H1 (cell line): ENCODE measurements around the gene IQCF6. TPM values are rescaled to one million over a fixed set of nuclear protein-coding genes. Genes with fewer than 3 reads are reported as not detected.

Experiments
- CTCF ChIA-PET: fragments of 300-600 bp; sonication (Branson Sonifier 250); formaldehyde crosslinking; loops from one replicate; lab custom pipeline; 2021; ENCODE audit not compliant: partially characterized antibody; lab: Charles Lee
- POLR2A ChIA-PET: fragments of 300-600 bp; sonication (Branson Sonifier 250); formaldehyde crosslinking; loops from one replicate; lab custom pipeline; 2021; ENCODE audit warnings: inconsistent platforms; ENCODE audit not compliant: partially characterized antibody; lab: Charles Lee
- DNase-seq, 2 experiments: peaks; one replicate each; pipeline versions ENCODE4 v3.0.0 to v3.0.0-alpha.2; 2010 to 2022; ENCODE audit warnings: low spot score in 2 of 2, low read depth in 1 of 2, mixed read lengths in 1 of 2
- FAIRE-seq: peaks from 2 replicates; lab custom pipeline; 2011; peaks lifted over from hg19 to GRCh38; lab: Jason Lieb, UNC
- H2AFZ ChIP-seq: 2 replicates; pipeline ENCODE4 v1.8.1; 2012; ENCODE audit warnings: low read length, inconsistent platforms
- H2AK5ac ChIP-seq: 2 replicates; pipeline ENCODE4 v1.6.1; 2013; ENCODE audit warnings: low read depth, low read length
- H2BK120ac ChIP-seq: replicated peaks from 2 replicates; pipeline ENCODE3; 2013; ENCODE audit warnings: low read depth, low read length, inconsistent platforms
- H2BK12ac ChIP-seq: 2 replicates; pipeline ENCODE4 v1.6.1; 2013; ENCODE audit warnings: low read depth, low read length
- H2BK15ac ChIP-seq: 2 replicates; pipeline ENCODE4 v1.6.1; 2013; ENCODE audit warnings: low read length
- H2BK20ac ChIP-seq: 2 replicates; pipeline ENCODE4 v1.6.1; 2013; ENCODE audit warnings: low read length
- H2BK5ac ChIP-seq: 2 replicates; pipeline ENCODE4 v1.6.1; 2013; ENCODE audit warnings: low read depth, low read length
- H3K14ac ChIP-seq: 2 replicates; pipeline ENCODE4 v1.6.1; 2013; ENCODE audit warnings: inconsistent platforms; ENCODE audit not compliant: insufficient read length
- H3K18ac ChIP-seq: 2 replicates; pipeline ENCODE4 v1.6.1; 2013; ENCODE audit warnings: low read length; ENCODE audit errors: extremely low read depth
- H3K23ac ChIP-seq: 2 replicates; pipeline ENCODE4 v1.6.1; 2013; ENCODE audit warnings: inconsistent platforms; ENCODE audit not compliant: insufficient read length
- H3K23me2 ChIP-seq: 2 replicates; pipeline ENCODE4 v1.6.1; 2013; ENCODE audit warnings: low read depth, low read length
- H3K27ac ChIP-seq: 2 replicates; pipeline ENCODE4 v1.6.1; 2011; ENCODE audit warnings: low read depth, low read length, inconsistent platforms
- H3K27me3 ChIP-seq, 4 experiments: replicated peaks in 1 of 4; 1 replicate in 1 of 4; 2 replicates in 3 of 4; pipeline versions ENCODE4 v1.6.1 to v1.8.1; 2011 to 2013; ENCODE audit warnings: low read length in 3 of 4, mild to moderate bottlenecking in 3 of 4, inconsistent platforms in 2 of 4, mixed read lengths in 2 of 4, moderate library complexity in 1 of 4; ENCODE audit not compliant: control insufficient read depth in 3 of 4, insufficient read depth in 3 of 4; ENCODE audit errors: extremely low read depth in 1 of 4
- H3K36me3 ChIP-seq, 4 experiments: 2 replicates each; pipeline versions ENCODE4 v1.6.1 to v1.8.1; 2011 to 2013; ENCODE audit warnings: mild to moderate bottlenecking in 4 of 4, low read length in 3 of 4, moderate library complexity in 2 of 4, control low read depth in 1 of 4, inconsistent platforms in 1 of 4; ENCODE audit not compliant: insufficient read depth in 4 of 4, control insufficient read depth in 2 of 4
- H3K4ac ChIP-seq: replicated peaks from 2 replicates; pipeline ENCODE3; 2013; ENCODE audit warnings: low read length, low read depth, mixed read lengths, inconsistent platforms; ENCODE audit not compliant: insufficient read length
- H3K4me1 ChIP-seq, 4 experiments: replicated peaks in 1 of 4; 1 replicate in 1 of 4; 2 replicates in 3 of 4; pipeline versions ENCODE4 v1.6.1 to v1.8.1; 2011 to 2013; ENCODE audit warnings: low read length in 3 of 4, inconsistent platforms in 2 of 4, mixed read lengths in 1 of 4; ENCODE audit not compliant: insufficient read depth in 4 of 4, control insufficient read depth in 3 of 4
- H3K4me2 ChIP-seq, 2 experiments: 2 replicates each; pipeline versions ENCODE4 v1.6.1 to v1.8.1; 2011 to 2013; ENCODE audit warnings: low read depth in 2 of 2, low read length in 2 of 2, control low read depth in 1 of 2, inconsistent platforms in 1 of 2, mild to moderate bottlenecking in 1 of 2; ENCODE audit not compliant: insufficient read depth in 1 of 2
- H3K4me3 ChIP-seq, 4 experiments: fragments of 200-600, 300-600 bp in 1 of 4; sonication (generic), shearing (Covaris generic), sonication (Bioruptor Twin) in 1 of 4; 2 replicates each; pipeline versions ENCODE4 v1.5.1 to v1.8.1; 2011 to 2016; ENCODE audit warnings: low read length in 4 of 4, low read depth in 3 of 4, control low read depth in 2 of 4, inconsistent platforms in 2 of 4, mild to moderate bottlenecking in 2 of 4, mixed read lengths in 1 of 4, moderate library complexity in 1 of 4; ENCODE audit not compliant: insufficient read depth in 2 of 4; ENCODE audit errors: extremely low read depth in 1 of 4
- H3K56ac ChIP-seq: replicated peaks from 2 replicates; pipeline ENCODE3; 2013; ENCODE audit warnings: low read depth, mild to moderate bottlenecking, mixed read lengths, low read length, inconsistent platforms; ENCODE audit not compliant: insufficient read length
- H3K79me1 ChIP-seq: 2 replicates; pipeline ENCODE4 v1.6.1; 2013; ENCODE audit warnings: low read depth, low read length, control low read depth
- H3K79me2 ChIP-seq, 2 experiments: 2 replicates each; pipeline versions ENCODE4 v1.6.1 to v1.8.1; 2012 to 2013; ENCODE audit warnings: low read length in 2 of 2, mild to moderate bottlenecking in 2 of 2, inconsistent platforms in 1 of 2; ENCODE audit not compliant: insufficient read depth in 2 of 2, control insufficient read depth in 1 of 2
- H3K9ac ChIP-seq, 4 experiments: replicated peaks in 1 of 4; 1 replicate in 1 of 4; 2 replicates in 3 of 4; pipeline versions ENCODE4 v1.6.1 to v1.8.1; 2011 to 2013; ENCODE audit warnings: low read depth in 3 of 4, low read length in 3 of 4, control low read depth in 2 of 4, mild to moderate bottlenecking in 2 of 4, moderate library complexity in 2 of 4, inconsistent platforms in 1 of 4; ENCODE audit errors: extremely low read depth in 1 of 4
- H3K9me3 ChIP-seq, 2 experiments: 2 replicates each; pipeline versions ENCODE4 v1.6.1 to v1.8.1; 2012 to 2013; ENCODE audit warnings: mild to moderate bottlenecking in 2 of 2, moderate library complexity in 2 of 2, control low read depth in 1 of 2, inconsistent platforms in 1 of 2, low read depth in 1 of 2, low read length in 1 of 2, mixed read lengths in 1 of 2; ENCODE audit not compliant: insufficient read depth in 2 of 2
- H4K20me1 ChIP-seq, 2 experiments: replicated peaks in 1 of 2; 2 replicates each; pipeline versions ENCODE3 to v1.8.1; 2011 to 2013; ENCODE audit warnings: inconsistent platforms in 2 of 2, low read length in 2 of 2, mild to moderate bottlenecking in 1 of 2; ENCODE audit not compliant: insufficient read depth in 2 of 2, control insufficient read depth in 1 of 2
- H4K5ac ChIP-seq: 2 replicates; pipeline ENCODE4 v1.6.1; 2013; ENCODE audit warnings: low read length, low read depth, mixed read lengths, inconsistent platforms; ENCODE audit not compliant: insufficient read length
- H4K8ac ChIP-seq: 2 replicates; pipeline ENCODE4 v1.8.0; 2013; ENCODE audit warnings: mild to moderate bottlenecking, moderate library complexity, low read length, inconsistent platforms; ENCODE audit not compliant: insufficient read depth; ENCODE audit errors: extremely low read depth
- H4K91ac ChIP-seq: replicated peaks from 2 replicates; pipeline ENCODE3; 2013; ENCODE audit warnings: low read length, mixed read lengths, inconsistent platforms; ENCODE audit not compliant: insufficient read length
- CEBPB ChIP-seq: IDR thresholded peaks from 2 replicates; pipeline ENCODE4 v1.6.1; 2012; ENCODE audit warnings: low read depth, low read length
- FOSL1 ChIP-seq: IDR thresholded peaks from 2 replicates; pipeline ENCODE4 v1.6.1; 2011; ENCODE audit warnings: mild to moderate bottlenecking, low read depth, low read length, moderate library complexity; ENCODE audit not compliant: insufficient read depth
- KDM5A ChIP-seq: fragments of 200-600 bp; IDR thresholded peaks from 2 replicates; pipeline ENCODE4 v1.7.1; 2012; ENCODE audit warnings: mild to moderate bottlenecking, low read length, inconsistent platforms, mixed read lengths
- MAFK ChIP-seq: IDR thresholded peaks from 2 replicates; pipeline ENCODE4 v1.6.1; 2012; ENCODE audit warnings: low read depth, mild to moderate bottlenecking, improper control_type of control experiment, low read length
- NRF1 ChIP-seq: IDR thresholded peaks from 2 replicates; pipeline ENCODE4 v1.6.1; 2011; ENCODE audit warnings: mild to moderate bottlenecking, low read depth, low read length, improper control_type of control experiment
- PHF8 ChIP-seq: fragments of 200-600 bp; sonication (generic); conservative IDR thresholded peaks from 2 replicates; pipeline ENCODE4 v1.7.1; 2012; ENCODE audit warnings: low read depth, mild to moderate bottlenecking, inconsistent platforms, low read length, moderate library complexity
- RNF2 ChIP-seq: fragments of 200-900, 300-1000 bp; sonication (generic); IDR thresholded peaks from 2 replicates; pipeline ENCODE4 v1.7.1; 2016; ENCODE audit warnings: borderline replicate concordance, low read depth, mild to moderate bottlenecking, antibody characterized with exemption, low read length; ENCODE audit not compliant: poor library complexity, severe bottlenecking; ENCODE audit errors: missing control alignments
- SIN3A ChIP-seq, 2 experiments: IDR thresholded peaks in 1 of 2; conservative IDR thresholded peaks in 1 of 2; 2 replicates each; pipeline ENCODE4 v1.6.1; 2011 to 2012; ENCODE audit warnings: low read length in 2 of 2, improper control_type of control experiment in 1 of 2, low read depth in 1 of 2, mild to moderate bottlenecking in 1 of 2
- SIRT6 ChIP-seq: IDR thresholded peaks from one replicate; pipeline ENCODE4 v1.7.1; 2012; ENCODE audit warnings: low read length, inconsistent platforms
- SIX5 ChIP-seq: IDR thresholded peaks from 2 replicates; pipeline ENCODE4 v1.6.1; 2011; ENCODE audit warnings: mild to moderate bottlenecking, low read depth, low read length
- SP2 ChIP-seq: IDR thresholded peaks from 2 replicates; pipeline ENCODE4 v1.6.1; 2012; ENCODE audit warnings: mild to moderate bottlenecking, low read length, inconsistent platforms
- TBP ChIP-seq: IDR thresholded peaks from 2 replicates; pipeline ENCODE4 v1.6.1; 2011; ENCODE audit warnings: low read depth, low read length, improper control_type of control experiment
- TEAD4 ChIP-seq: IDR thresholded peaks from 2 replicates; pipeline ENCODE4 v1.6.1; 2012; ENCODE audit warnings: low read depth, low read length, inconsistent platforms, mixed read lengths
- WGBS, 2 experiments: shearing (Covaris generic) in 1 of 2; methylation state at CpG; one replicate each; pipeline versions ENCODE4 v1.1.6 to v1.1.7; 2013 to 2015; ENCODE audit warnings: low lambda C conversion rate in 2 of 2, mixed read lengths in 2 of 2, inconsistent platforms in 1 of 2, low coverage in 1 of 2, missing lambda C conversion rate in 1 of 2; ENCODE audit not compliant: insufficient replicate concordance in 2 of 2, insufficient coverage in 1 of 2, insufficient read length in 1 of 2; ENCODE audit errors: extremely low coverage in 1 of 2, missing lambda C conversion rate in 1 of 2; 5-methylcytosine and 5-hydroxymethylcytosine counted together
- polyA plus RNA-seq, 7 experiments: library from polyadenylated mRNA; depleted of rRNA in 3 of 7; stranded (reverse) in 5 of 7; unstranded in 2 of 7; fragments of >200 nt in 5 of 7; fragments of 200-250 nt in 2 of 7; gene quantifications; 1 replicate in 5 of 7; 2 replicates in 1 of 7; 4 replicates in 1 of 7; pipeline versions ENCODE4 v1.2.1 to v1.2.3, GENCODE V29; 2011 to 2013; ENCODE audit warnings: missing spikeins in 2 of 7, mixed read lengths in 2 of 7
- total RNA-seq: library from RNA; stranded (reverse); fragmentation: NEBNext Ultra II Directional; extraction: Animal tissue kit (Norgen Biotek cat#: 25700); gene quantifications from 2 replicates; pipeline ENCODE4 v1.2.1, GENCODE V29; 2021

The IQCF6 gene
- total and polyA plus RNA-seq, 2 of the 8 experiments (the other 6 are each of a cell fraction or from before 2014, with no cell fraction given) = not detected

DNA sequence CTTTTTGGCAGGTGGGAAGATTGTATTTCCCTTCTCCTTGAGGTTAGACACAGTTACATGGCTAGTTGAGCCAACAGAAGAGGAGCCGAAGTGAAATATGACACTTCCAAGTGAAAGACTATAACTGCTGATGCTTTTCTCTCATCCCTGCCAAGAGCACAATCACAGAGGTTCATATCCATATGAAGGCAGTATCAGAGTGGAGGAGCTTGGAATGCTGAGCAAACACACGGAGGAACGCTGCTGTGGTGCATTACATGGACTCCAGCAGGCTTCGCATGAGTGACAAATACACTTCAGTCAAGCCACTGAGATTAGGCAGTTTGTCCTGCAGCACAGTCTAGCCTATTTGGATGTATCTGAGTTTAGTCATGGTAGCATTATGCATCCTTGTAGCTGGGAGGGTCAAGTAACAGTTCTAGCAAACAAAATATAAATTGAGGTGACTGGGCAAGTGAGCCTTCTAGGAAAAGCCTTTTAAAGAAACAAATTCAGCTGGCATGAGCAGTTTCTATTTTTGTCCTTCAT, 5.4 kb downstream of the IQCF6 start:
- FAIRE-seq (peak; percentile 88), DNase-seq (peak in 1 of 2 experiments; percentile 13)
- WGBS, 2 experiments = 36% methylated on average over 4 of the region's 4 CpGs; no CpG with 5 or more reads in 1 of the 2 experiments
- Histone ChIP-seq H3K18ac (no peak overlapping the region), H4K91ac (no peak overlapping the region), H3K4ac (no peak overlapping the region), H3K23me2 (peaks cover 2% of the 10 kb centered on the region; the same call in 1 of the 2 replicates), H2BK120ac (no peak overlapping the region), H3K36me3 (no peaks in the 10 kb centered on the region), H4K5ac (no peak overlapping the region), H3K79me1 (no peaks in the 10 kb centered on the region), H3K9ac (no peak overlapping the region), H2BK15ac (no peak overlapping the region), H2BK12ac (0 out of 2 replicates have a peak overlapping the region, but pooled peaks have one; percentile 51), H3K27me3 (no peaks in the 10 kb centered on the region), H3K4me2 (peak overlapping the region; percentile 15 to 48; a peak in 3 of 4 replicates), H3K4me3 (no peak overlapping the region; a peak in 1 of 8 replicates), H4K8ac (no peak overlapping the region), H3K79me2 (no peaks in the 10 kb centered on the region), H3K56ac (no peak overlapping the region), H3K4me1 (peaks cover 0 to 5% (median 3%) of the 10 kb centered on the region in 4 experiments; a peak in 4 of 7 replicates), H3K23ac (no peak overlapping the region), H3K27ac (no peak overlapping the region), H2AFZ (no peak overlapping the region), H2BK20ac (0 out of 2 replicates have a peak overlapping the region, but pooled peaks have one; percentile 91), H3K14ac (no peak overlapping the region), H3K9me3 (peaks cover 0 to 2% of the 10 kb centered on the region in 2 experiments; a peak in 1 of 4 replicates), H2AK5ac (no peak overlapping the region), H2BK5ac (no peak overlapping the region), H4K20me1 (no peaks in the 10 kb centered on the region)
- ChIA-PET CTCF (interaction anchor here (0.8 to 1.5 kb wide), 3 partner anchors 26 to 53 kb away, joined by 3 to 4 read pairs (median 4); no protein-coding TSS in a partner anchor), POLR2A (interaction anchor here (1.3 kb wide), 1 partner anchor 235 kb away, joined by 3 read pairs; the partner anchor contains the start of gene RAD54L2)
- TF ChIP-seq RNF2 = no peak
- no peak for TF ChIP-seq CEBPB
- no peak for TF ChIP-seq PHF8
- no peak for TF ChIP-seq SIX5
- TF ChIP-seq TBP = no peak
- peak; percentile 83 for TF ChIP-seq TEAD4
- no peak for TF ChIP-seq SP2
- no peak for TF ChIP-seq KDM5A
- TF ChIP-seq FOSL1 = no peak
- 0 out of 2 replicates have a peak, but pooled peaks have one; percentile 17 for TF ChIP-seq MAFK
- no peak for TF ChIP-seq SIRT6
- TF ChIP-seq SIN3A (conservative IDR thresholded peaks at IDR 0.05 in 1 of 2, IDR thresholded peaks at IDR 0.05 in 1 of 2; ENCODE audit: low read depth in 1 of 2, low read length in 2 of 2) = no peak
- TF ChIP-seq NRF1 = no peak
